ENCODE measurements around the gene CACNA1H.

GRCh38 chr16:1194665-1195392 lies 41.9 kb downstream of the CACNA1H start:
- peak; percentile 86 to 92 (median 87) for TF ChIP-seq CTCF (IDR thresholded peaks at IDR 0.05)
- no peak for TF ChIP-seq POLR2A (IDR thresholded peaks at IDR 0.05; ENCODE audit: low read depth)
- TF ChIP-seq POLR2AphosphoS5 (IDR thresholded peaks at IDR 0.05), result peak in 1 of 2 donors; percentile 18
